ENCODE measurements around the gene PDF.
"Not testable (repeated sequence)": the region's sequence is repeated elsewhere in the genome, so short reads cannot be mapped to it uniquely, and the experiment has no call there.

Gene PDF

GRCh38 chr16:69314534-69314933, 15.9 kb downstream of the PDF start:
- no peak for DNase-seq

- DNase-seq: no peak
Observed at GRCh38 chr16:69313469-69313868, 16.9 kb downstream of the PDF start.

- DNase-seq: peak; percentile 51
Observed at GRCh38 chr16:69311533-69312387, 18.6 kb downstream of the PDF start.

GRCh38 chr16:69310653-69311532, 19.5 kb downstream of the PDF start, which contains the start of gene VPS4A:
TSS of gene VPS4A (plus strand) at chr16:69311350. CDS start at chr16:69311512, 162 bp downstream.
- peak; percentile 98 for DNase-seq

GRCh38 chr16:69309316-69309715, 21.1 kb downstream of the PDF start:
- no peak for DNase-seq

GRCh38 chr16:69307856-69308255, 22.5 kb downstream of the PDF start:
- no peak for DNase-seq

- no peak for DNase-seq
Observed at GRCh38 chr16:69307091-69307490, 23.3 kb downstream of the PDF start.

GRCh38 chr16:69306031-69306430, 24.4 kb downstream of the PDF start:
- no peak for DNase-seq

GRCh38 chr16:69302301-69302700, 28.1 kb downstream of the PDF start:
- DNase-seq: no peak

GRCh38 chr16:69301861-69302260, 28.5 kb downstream of the PDF start:
- DNase-seq: no peak

- no peak for DNase-seq
Observed at GRCh38 chr16:69301187-69301586, 29.2 kb downstream of the PDF start.

GRCh38 chr16:69298261-69298660, 32.1 kb downstream of the PDF start:
- DNase-seq: no peak

- not testable (repeated sequence) for DNase-seq
Observed at GRCh38 chr16:69296771-69297170, 33.6 kb downstream of the PDF start.

- DNase-seq: no peak
Observed at GRCh38 chr16:69294051-69294450, 36.3 kb downstream of the PDF start.

GRCh38 chr16:69293401-69293800, 37.0 kb downstream of the PDF start:
- DNase-seq: no peak

GRCh38 chr16:69291657-69292056, 38.7 kb downstream of the PDF start:
- DNase-seq: not testable (repeated sequence)

- DNase-seq: peak; percentile 82
Observed at GRCh38 chr16:69286941-69287713, 43.3 kb downstream of the PDF start.

- no peak for DNase-seq
Observed at GRCh38 chr16:69285240-69285639, 45.1 kb downstream of the PDF start.

GRCh38 chr16:69283851-69284250, 46.5 kb downstream of the PDF start:
- DNase-seq: no peak

GRCh38 chr16:69277413-69277812, 53.0 kb downstream of the PDF start:
- DNase-seq: no peak
